ENCODE data around the gene EYA3. TPM values are rescaled to one million over a fixed set of nuclear protein-coding genes. Genes with fewer than 3 reads are reported as not detected.

The EYA3 gene
- total and polyA plus RNA-seq, 2 of the 4 experiments (the other 2 are of a cell fraction) = 9.1 to 17.6 TPM

- no peak overlapping the region for H2BK120ac ChIP-seq (ENCODE audit: low read depth, low read length)
- ATAC-seq (ENCODE audit: low read depth) (peak; percentile 40), DNase-seq (no peak)
- no peak overlapping the region for H4K5ac ChIP-seq (ENCODE audit: low read depth, low read length)
- no peak for TF ChIP-seq FOS (IDR thresholded peaks at IDR 0.05; ENCODE audit: low read depth, low read length)
- peak; percentile 53 for TF ChIP-seq CEBPB (IDR thresholded peaks at IDR 0.05; ENCODE audit: low read depth, low read length)
- H3K27me3 ChIP-seq (ENCODE audit: control insufficient read depth, insufficient read depth, low read length) = no peaks in the 10 kb centered on the region
- no peaks in the 10 kb centered on the region for H4K20me1 ChIP-seq (ENCODE audit: insufficient read depth, low read length)
- no peaks in the 10 kb centered on the region for H3K9me3 ChIP-seq (ENCODE audit: control insufficient read depth, insufficient read depth, low read length)
- POLR2A ChIA-PET (ENCODE audit: unreplicated experiment) = interaction anchor here (0.6 kb wide), 1 partner anchor 695 kb away, joined by 16 read pairs; no protein-coding TSS in a partner anchor
- H3K79me1 ChIP-seq (ENCODE audit: low read depth in 1 of 2, low read length in 2 of 2) = peaks cover 12 to 14% of the 10 kb centered on the region in 2 experiments
- no peak overlapping the region for H3K18ac ChIP-seq (ENCODE audit: low read depth, low read length)
- dilution Hi-C loops (cut with HindIII; ENCODE audit: low sequenced_read_pairs, unreplicated experiment) = no loop called here
- intact Hi-C loops (cut with micrococcal nuclease) = loop anchor here (1.0 kb wide), 1 partner anchor 9 kb away; no protein-coding TSS in a partner anchor
- CTCF ChIA-PET = interaction anchor here (1.9 kb wide), 1 partner anchor 14 kb away, joined by 4 read pairs; no protein-coding TSS in a partner anchor
- H3K36me3 ChIP-seq (ENCODE audit: control insufficient read depth, insufficient read depth, low read length) = peaks cover 6% of the 10 kb centered on the region; the same call in 1 of the 2 replicates
- H2AK5ac ChIP-seq (ENCODE audit: low read depth, low read length) = no peak overlapping the region
- H2AFZ ChIP-seq (replicated peaks; ENCODE audit: low read length, poor library complexity) = no peak overlapping the region
- no peak overlapping the region for H3K27ac ChIP-seq (ENCODE audit: insufficient read depth, low read length)
- no peak overlapping the region for H2BK15ac ChIP-seq (ENCODE audit: low read depth, low read length)
- in situ Hi-C loops (cut with MboI; ENCODE audit: low sequenced_read_pairs) = no loop called here
- H3K4me3 ChIP-seq (ENCODE audit: insufficient read depth, low read depth, low read length) = no peak overlapping the region
- H3K14ac ChIP-seq (replicated peaks; ENCODE audit: low read depth, low read length) = no peak overlapping the region
- H3K4ac ChIP-seq (ENCODE audit: low read depth, low read length) = no peak overlapping the region
- H3K4me2 ChIP-seq (ENCODE audit: low read depth, low read length) = no peak overlapping the region
- no peaks in the 10 kb centered on the region for H3K9me1 ChIP-seq (ENCODE audit: insufficient read depth, low read length)
- no CpG with 5 or more reads among the region's 1 CpG for WGBS, 2 experiments (ENCODE audit: extremely low coverage in 2 of 2, insufficient read length in 1 of 2)
- no peak overlapping the region for H3K23ac ChIP-seq (ENCODE audit: low read depth, low read length)
- no TSS peak for BruUV-seq (replicated peaks)
- H3K4me1 ChIP-seq (ENCODE audit: control insufficient read depth, insufficient read depth, low read length) = peaks cover 3% of the 10 kb centered on the region; the same call in 1 of the 2 replicates
- no peak overlapping the region for H3K56ac ChIP-seq (ENCODE audit: extremely low read depth, insufficient read depth, low read length)
- no peak overlapping the region for H2BK5ac ChIP-seq (ENCODE audit: low read depth, low read length, poor library complexity, severe bottlenecking)
- no peak overlapping the region for H2BK20ac ChIP-seq (ENCODE audit: low read depth, low read length)
- H2AK9ac ChIP-seq (replicated peaks; ENCODE audit: low read depth, low read length, poor library complexity) = no peak overlapping the region
- H3K9ac ChIP-seq (ENCODE audit: low read depth, low read length) = no peak overlapping the region
- no peak overlapping the region for H4K8ac ChIP-seq (ENCODE audit: low read depth in 2 of 2, low read length in 2 of 2)
- H4K91ac ChIP-seq (ENCODE audit: insufficient read depth, low read depth, low read length) = no peak overlapping the region
These were observed 37.6 kb downstream of the EYA3 start for GRCh38 chr1:28050776-28051175.

Data from IMR-90 (cell line).